Measurements from ENCODE around the gene TRPT1.
"Not testable (repeated sequence)": the region's sequence is repeated elsewhere in the genome, so short reads cannot be mapped to it uniquely, and the experiment has no call there.

The TRPT1 gene

DNA sequence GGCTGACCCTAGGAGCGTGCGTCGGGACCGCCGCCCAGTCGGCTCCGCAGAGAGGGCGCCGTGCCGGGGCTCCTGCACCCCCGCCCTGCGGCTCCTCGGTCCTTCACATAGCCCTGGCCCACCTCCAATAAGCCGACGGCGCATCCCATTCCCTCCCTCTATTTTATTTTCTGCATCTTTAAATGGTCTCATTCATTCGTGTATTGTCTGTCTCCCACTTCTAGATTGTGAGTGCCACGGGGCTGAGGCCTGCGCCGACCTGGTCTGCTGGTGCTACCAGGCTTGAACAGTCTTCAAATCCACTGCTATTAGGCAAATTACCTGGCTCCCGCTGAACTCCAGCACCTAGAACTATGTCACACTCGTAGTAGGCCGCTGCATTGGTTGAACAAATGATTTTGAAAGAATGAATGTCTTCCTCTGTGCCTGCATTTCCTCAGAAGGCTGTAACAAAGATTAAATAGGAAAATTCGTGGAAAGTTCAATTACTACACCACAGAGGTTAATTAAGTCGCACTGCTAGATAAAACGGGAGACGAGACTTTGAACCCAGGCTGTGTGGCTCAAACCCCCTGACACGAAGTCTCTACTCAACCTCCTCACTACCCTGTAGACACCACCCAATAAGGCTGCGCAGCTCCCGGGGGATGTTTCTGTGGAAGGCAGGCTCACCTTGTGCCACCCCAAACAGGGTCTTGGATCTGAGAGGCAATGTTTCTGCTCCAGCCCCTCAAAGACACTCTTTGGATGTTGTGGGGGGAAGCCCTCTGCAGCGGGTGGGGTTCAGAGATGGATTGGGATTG is 21.9 kb upstream of the TRPT1 start:
- DNase-seq (ENCODE audit: low read depth in 2 of 2), result no peak
- TF ChIP-seq, protein P1, sequence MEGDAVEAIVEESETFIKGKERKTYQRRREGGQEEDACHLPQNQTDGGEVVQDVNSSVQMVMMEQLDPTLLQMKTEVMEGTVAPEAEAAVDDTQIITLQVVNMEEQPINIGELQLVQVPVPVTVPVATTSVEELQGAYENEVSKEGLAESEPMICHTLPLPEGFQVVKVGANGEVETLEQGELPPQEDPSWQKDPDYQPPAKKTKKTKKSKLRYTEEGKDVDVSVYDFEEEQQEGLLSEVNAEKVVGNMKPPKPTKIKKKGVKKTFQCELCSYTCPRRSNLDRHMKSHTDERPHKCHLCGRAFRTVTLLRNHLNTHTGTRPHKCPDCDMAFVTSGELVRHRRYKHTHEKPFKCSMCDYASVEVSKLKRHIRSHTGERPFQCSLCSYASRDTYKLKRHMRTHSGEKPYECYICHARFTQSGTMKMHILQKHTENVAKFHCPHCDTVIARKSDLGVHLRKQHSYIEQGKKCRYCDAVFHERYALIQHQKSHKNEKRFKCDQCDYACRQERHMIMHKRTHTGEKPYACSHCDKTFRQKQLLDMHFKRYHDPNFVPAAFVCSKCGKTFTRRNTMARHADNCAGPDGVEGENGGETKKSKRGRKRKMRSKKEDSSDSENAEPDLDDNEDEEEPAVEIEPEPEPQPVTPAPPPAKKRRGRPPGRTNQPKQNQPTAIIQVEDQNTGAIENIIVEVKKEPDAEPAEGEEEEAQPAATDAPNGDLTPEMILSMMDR (IDR thresholded peaks at IDR 0.05; ENCODE audit: low read depth, low read length), result no peak
- peak overlapping the region; percentile 67 to 71 for H3K4me3 ChIP-seq (replicated peaks in 1 of 2; ENCODE audit: low read depth in 2 of 2, low read length in 2 of 2)

DNA sequence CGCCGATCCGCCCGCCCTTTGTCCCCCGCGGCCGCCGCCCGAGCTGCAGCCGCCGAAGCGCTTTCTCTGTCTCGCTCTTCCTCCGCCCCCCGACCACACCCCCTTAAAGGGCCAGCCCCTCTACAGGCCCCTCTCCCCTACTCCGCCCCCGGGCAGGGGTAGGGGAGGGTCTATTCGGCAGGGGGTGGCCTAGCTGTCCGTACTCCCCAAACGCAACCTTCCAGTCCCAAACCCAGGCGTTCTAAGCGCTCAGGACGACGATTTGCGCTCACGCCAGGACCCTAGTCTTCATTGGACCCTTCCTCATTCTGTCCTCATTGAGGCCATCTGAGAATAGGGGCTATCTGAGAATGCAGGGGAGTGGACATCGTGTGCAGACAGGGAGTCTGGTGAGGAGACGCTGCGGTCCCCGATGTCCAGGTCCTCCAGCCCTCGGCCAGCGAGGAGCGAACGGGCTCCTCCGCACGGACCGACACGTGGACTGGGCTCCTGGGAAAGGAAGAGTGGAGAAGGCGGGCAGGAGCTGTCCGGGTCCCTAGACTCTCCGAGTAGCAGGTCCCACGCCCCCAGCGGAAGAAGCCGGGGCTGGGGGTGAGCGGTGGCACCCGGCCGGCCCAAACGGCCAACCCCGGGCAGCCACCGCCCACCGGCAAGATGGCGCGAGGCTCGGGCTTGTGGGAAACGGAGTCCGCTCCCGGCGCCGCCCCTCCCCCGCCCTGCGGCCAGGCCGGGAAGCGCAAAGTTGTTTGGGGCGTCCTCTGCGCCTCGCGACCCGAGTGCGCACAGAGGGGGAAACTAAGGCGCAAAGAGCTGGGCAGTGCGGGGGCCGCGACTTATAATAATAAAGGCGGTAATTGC is 21.1 kb upstream of the TRPT1 start, which contains the start of gene PPP1R14B:
TSS of gene PPP1R14B (minus strand) at position 73 of the 858 bp plus-strand sequence. CDS start 270 bp downstream, outside the sequence.
- peak within 1 kb of the TSS; percentile 78 to 90 for H3K4me3 ChIP-seq (replicated peaks in 1 of 2; ENCODE audit: low read depth in 2 of 2, low read length in 2 of 2)
- TF ChIP-seq, protein P1 (IDR thresholded peaks at IDR 0.05; ENCODE audit: low read depth, low read length), result no peak
- DNase-seq (ENCODE audit: low read depth in 2 of 2), result peak; percentile 84 to 90

DNA sequence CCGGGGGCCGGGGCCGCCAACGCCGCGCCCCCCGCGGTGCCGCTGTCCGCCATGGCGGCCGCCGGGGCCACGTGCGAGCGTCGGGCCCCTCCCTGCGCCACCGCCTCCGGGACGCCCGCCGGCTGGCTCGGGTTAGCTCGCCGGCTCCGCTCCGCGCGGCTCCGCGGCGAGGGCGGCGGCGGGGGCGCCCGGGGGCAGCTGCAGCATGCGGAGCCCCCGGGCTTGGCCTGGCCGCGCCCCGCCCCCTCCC is 20.6 kb upstream of the TRPT1 start:
- DNase-seq (ENCODE audit: low read depth in 2 of 2), result not testable (repeated sequence)
- peak overlapping the region in 1 of 2 donors; percentile 78 for H3K4me3 ChIP-seq (replicated peaks in 1 of 2; ENCODE audit: low read depth in 2 of 2, low read length in 2 of 2)

DNA sequence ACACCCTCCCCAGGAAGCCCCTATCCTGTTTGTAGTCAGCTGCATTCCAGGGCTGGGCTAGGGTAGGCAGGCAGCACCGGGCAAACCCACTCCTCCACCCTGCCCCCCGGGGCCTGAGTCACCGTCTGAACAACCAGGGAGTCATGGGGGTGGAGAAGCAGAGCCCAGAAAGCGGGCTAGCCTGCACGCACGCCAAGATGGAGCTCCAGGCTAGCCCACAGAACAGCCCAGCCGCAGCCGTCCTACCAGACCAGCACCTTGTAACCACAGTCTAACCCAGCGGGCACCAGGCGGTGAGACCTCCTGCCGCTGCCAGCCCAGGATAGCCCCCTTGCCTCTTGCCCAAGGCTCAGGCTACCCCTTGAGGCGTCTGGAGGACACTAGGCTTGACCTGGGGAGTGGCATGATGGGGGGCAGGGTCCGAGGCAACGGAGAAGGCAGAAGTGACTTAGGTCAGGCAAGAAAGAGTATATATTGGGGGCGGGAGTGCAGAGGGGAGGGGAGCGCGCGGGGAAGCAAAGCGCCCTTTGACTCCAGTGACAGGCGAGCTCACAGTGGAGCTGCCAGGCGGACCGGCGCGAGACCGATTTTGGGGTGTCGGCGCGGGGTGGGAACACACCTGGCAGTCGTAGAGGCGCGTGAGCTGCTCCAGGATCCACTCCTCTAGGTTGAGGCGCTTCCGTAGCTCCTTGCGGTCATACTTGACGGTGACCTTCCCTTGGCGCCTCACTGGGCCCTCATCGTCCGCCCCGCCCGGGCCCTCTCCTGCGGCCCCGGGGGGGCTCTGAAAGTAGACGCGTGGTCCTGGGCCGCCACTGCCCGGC is 20.0 kb upstream of the TRPT1 start:
- TF ChIP-seq, protein P1 (IDR thresholded peaks at IDR 0.05; ENCODE audit: low read depth, low read length), result no peak
- peak overlapping the region; percentile 78 to 90 for H3K4me3 ChIP-seq (replicated peaks in 1 of 2; ENCODE audit: low read depth in 2 of 2, low read length in 2 of 2)
- DNase-seq (ENCODE audit: low read depth in 2 of 2), result peak; percentile 84 to 93

DNA sequence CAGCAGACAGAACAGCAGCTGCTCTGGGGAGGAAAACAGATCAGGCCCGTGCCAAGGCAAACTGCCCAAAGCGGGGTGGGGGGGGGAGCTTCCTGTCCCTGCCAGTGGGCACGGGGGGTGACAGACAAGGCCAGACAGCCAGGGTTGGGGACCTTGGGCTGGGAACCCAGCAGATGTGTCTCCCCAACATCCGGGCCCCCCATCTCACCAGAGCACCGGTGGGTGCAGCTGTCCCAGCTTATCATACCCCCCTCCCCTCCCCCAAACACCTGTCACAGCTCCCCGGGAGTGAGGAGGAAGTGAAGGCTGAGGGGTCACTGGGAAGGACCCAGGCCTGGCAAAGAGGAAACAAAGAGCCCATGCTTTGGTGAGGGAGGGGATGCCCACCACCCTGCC is 19.4 kb upstream of the TRPT1 start:
- peak overlapping the region; percentile 78 to 90 for H3K4me3 ChIP-seq (replicated peaks in 1 of 2; ENCODE audit: low read depth in 2 of 2, low read length in 2 of 2)
- TF ChIP-seq, protein P1 (IDR thresholded peaks at IDR 0.05; ENCODE audit: low read depth, low read length), result no peak
- DNase-seq (ENCODE audit: low read depth in 2 of 2), result no peak

DNA sequence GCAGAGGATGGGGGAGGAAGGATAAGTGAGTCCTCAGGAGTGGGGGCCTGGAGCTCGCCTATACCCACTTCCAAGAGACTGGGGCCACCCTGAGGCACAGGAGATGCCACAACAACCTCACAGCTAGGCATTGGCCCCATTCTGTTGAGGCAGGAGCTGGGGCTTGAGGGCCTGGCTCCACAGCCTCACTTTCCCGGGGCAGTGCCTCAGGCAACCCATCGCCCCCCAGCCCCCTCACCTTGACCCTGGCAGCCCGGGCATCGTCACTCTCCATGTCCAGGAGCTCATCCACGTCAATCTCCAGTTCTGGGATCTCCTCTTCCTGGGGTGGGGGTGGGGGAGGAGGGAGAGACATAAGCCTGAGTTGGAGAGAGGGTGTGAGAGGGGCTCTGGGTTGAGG is 19.0 kb upstream of the TRPT1 start:
- TF ChIP-seq, protein P1 (IDR thresholded peaks at IDR 0.05; ENCODE audit: low read depth, low read length), result no peak
- H3K4me3 ChIP-seq (replicated peaks in 1 of 2; ENCODE audit: low read depth in 2 of 2, low read length in 2 of 2), result peak overlapping the region; percentile 78 to 90
- no peak for DNase-seq (ENCODE audit: low read depth in 2 of 2)
